Bronchial epithelial cell (primary cell): Measurements from ENCODE around the gene RBM44. TPM values are rescaled to one million over a fixed set of nuclear protein-coding genes. Genes with fewer than 3 reads are reported as not detected.
"Not testable (repeated sequence)": the region's sequence is repeated elsewhere in the genome, so short reads cannot be mapped to it uniquely, and the experiment has no call there.

Experiments used
- DNase-seq: peaks from one replicate; pipeline ENCODE4 v3.0.0-alpha.2; 2010; ENCODE audit warnings: low read depth
- FAIRE-seq: peaks from 2 replicates; lab custom pipeline; 2011; peaks lifted over from hg19 to GRCh38; lab: Jason Lieb, UNC
- H3K27me3 ChIP-seq: 2 replicates; pipeline ENCODE4 v1.5.1; 2011; ENCODE audit warnings: low read length; ENCODE audit not compliant: control insufficient read depth, insufficient read depth
- H3K36me3 ChIP-seq: 2 replicates; pipeline ENCODE4 v1.5.1; 2011; ENCODE audit warnings: low read length; ENCODE audit not compliant: control insufficient read depth, insufficient read depth
- H3K4me3 ChIP-seq: 2 replicates; pipeline ENCODE4 v1.5.1; 2011; ENCODE audit warnings: mild to moderate bottlenecking, low read depth, low read length, control low read depth
- CTCF ChIP-seq: IDR thresholded peaks from 2 replicates; pipeline ENCODE4 v1.5.1; 2011; ENCODE audit warnings: mild to moderate bottlenecking, moderate library complexity, low read length, control low read depth, inconsistent platforms; ENCODE audit not compliant: insufficient read depth, severe bottlenecking
- total RNA-seq: library from RNA; depleted of rRNA; stranded (reverse); fragments of >200 nt; gene quantifications from 2 replicates; pipeline ENCODE4 v1.2.1, GENCODE V29; 2014

The RBM44 gene
- total RNA-seq, 1 donor from 2014 or later, result 0.26 TPM

- Histone ChIP-seq H3K36me3 (peaks cover 20% of the 10 kb centered on the region), H3K27me3 (no peaks in the 10 kb centered on the region), H3K4me3 (no peak overlapping the region)
- FAIRE-seq (no peak), DNase-seq (no peak)
- no peak for TF ChIP-seq CTCF
These were observed 26.1 kb upstream of the RBM44 start for GRCh38 chr2:237772513-237772912.

GRCh38 chr2:237773826-237774225, 24.8 kb upstream of the RBM44 start:
- Histone ChIP-seq H3K36me3 (peaks cover 24% of the 10 kb centered on the region), H3K27me3 (no peaks in the 10 kb centered on the region), H3K4me3 (no peak overlapping the region)
- FAIRE-seq (no peak), DNase-seq (no peak)
- TF ChIP-seq CTCF, result no peak

GRCh38 chr2:237774811-237775553, 23.6 kb upstream of the RBM44 start:
- TF ChIP-seq CTCF, result peak; percentile 80
- DNase-seq (peak; percentile 43), FAIRE-seq (peak; percentile 50)
- no peak overlapping the region for H3K4me3 ChIP-seq
- no peaks in the 10 kb centered on the region for H3K27me3 ChIP-seq
- H3K36me3 ChIP-seq, result peaks cover 26% of the 10 kb centered on the region

GRCh38 chr2:237779521-237779920, 19.1 kb upstream of the RBM44 start:
- Histone ChIP-seq H3K4me3 (no peak overlapping the region), H3K27me3 (no peaks in the 10 kb centered on the region), H3K36me3 (peaks cover 24% of the 10 kb centered on the region)
- no peak for TF ChIP-seq CTCF
- no peak for FAIRE-seq
- DNase-seq, result no peak

GRCh38 chr2:237782181-237782580, 16.4 kb upstream of the RBM44 start:
- no peak for TF ChIP-seq CTCF

GRCh38 chr2:237783678-237784077, 14.9 kb upstream of the RBM44 start:
- DNase-seq, H3K27me3 ChIP-seq, H3K4me3 ChIP-seq, FAIRE-seq: not testable (repeated sequence)
- H3K36me3 ChIP-seq, result peaks cover 12% of the 10 kb centered on the region

More at GRCh38 chr2:237782181-237782580, 16.4 kb upstream of the RBM44 start:
- H3K36me3 ChIP-seq, result peaks cover 17% of the 10 kb centered on the region
- H3K27me3 ChIP-seq, result no peaks in the 10 kb centered on the region
- no peak overlapping the region for H3K4me3 ChIP-seq
- no peak for DNase-seq
- no peak for FAIRE-seq
